Measurements from ENCODE around the gene TMEM151A. TPM values are rescaled to one million over a fixed set of nuclear protein-coding genes. Genes with fewer than 3 reads are reported as not detected.

The TMEM151A gene
- total and polyA plus RNA-seq, 4 donors: 0.05 to 0.13 TPM; not detected in 2

GRCh38 chr11:66341502-66342126 is 49.9 kb downstream of the TMEM151A start:
- Histone ChIP-seq H3K9me3 (ENCODE audit: control insufficient read depth in 4 of 4, low read length in 3 of 4) (no peaks in the 10 kb centered on the region), H3K27ac (ENCODE audit: low read depth in 1 of 2, low read length in 2 of 2) (no peak overlapping the region), H3K4me3 (ENCODE audit: low read depth in 1 of 3, low read length in 3 of 3) (no peak overlapping the region), H3K9ac (ENCODE audit: low read depth in 1 of 2, low read length in 2 of 2) (no peak overlapping the region), H3K36me3 (ENCODE audit: control insufficient read depth in 4 of 4, insufficient read depth in 3 of 4, low read depth in 1 of 4, low read length in 3 of 4) (peaks cover 12 to 35% (median 20%) of the 10 kb centered on the region in 4 donors), H3K27me3 (ENCODE audit: control insufficient read depth in 4 of 4, insufficient read depth in 4 of 4, low read length in 3 of 4) (no peaks in the 10 kb centered on the region), H3K4me1 (ENCODE audit: control insufficient read depth in 4 of 4, insufficient read depth in 4 of 4, low read length in 3 of 4) (peaks cover 6 to 33% (median 27%) of the 10 kb centered on the region in 4 donors)
- no peak for DNase-seq (ENCODE audit: low spot score)
- 97% methylated on average over 21 of the region's 21 CpGs for WGBS
- TF ChIP-seq YY1 (IDR thresholded peaks at IDR 0.05): no peak
- TF ChIP-seq MAX (IDR thresholded peaks at IDR 0.05): no peak
- TF ChIP-seq RAD21 (IDR thresholded peaks at IDR 0.05): no peak
- TF ChIP-seq ATF3 (IDR thresholded peaks at IDR 0.05): no peak
- no peak for TF ChIP-seq FOXA2 (IDR thresholded peaks at IDR 0.05)
- no peak for TF ChIP-seq CTCF (IDR thresholded peaks at IDR 0.05; ENCODE audit: low read depth, low read length, missing input control)
- TF ChIP-seq TAF1 (conservative IDR thresholded peaks at IDR 0.05): no peak
- no peak for TF ChIP-seq HNF4G (IDR thresholded peaks at IDR 0.05)
- no peak for TF ChIP-seq RXRA (IDR thresholded peaks at IDR 0.05)
- no peak for TF ChIP-seq JUND (IDR thresholded peaks at IDR 0.05)

GRCh38 chr11:66343176-66343575 is 51.5 kb downstream of the TMEM151A start:
- DNase-seq (ENCODE audit: low spot score): no peak
- TF ChIP-seq GABPA (IDR thresholded peaks at IDR 0.05 in 1 of 2, conservative IDR thresholded peaks at IDR 0.05 in 1 of 2) (no peak), NR2F2 (IDR thresholded peaks at IDR 0.05) (no peak), HNF4G (IDR thresholded peaks at IDR 0.05) (no peak), HNF4A (conservative IDR thresholded peaks at IDR 0.05) (no peak), RXRA (IDR thresholded peaks at IDR 0.05) (no peak), ZBTB33 (IDR thresholded peaks at IDR 0.05) (no peak), CTCF (IDR thresholded peaks at IDR 0.05; ENCODE audit: low read depth, low read length, missing input control) (no peak), REST (IDR thresholded peaks at IDR 0.05) (no peak), TAF1 (conservative IDR thresholded peaks at IDR 0.05) (no peak), RAD21 (IDR thresholded peaks at IDR 0.05) (no peak), FOXA1 (IDR thresholded peaks at IDR 0.05) (no peak), YY1 (IDR thresholded peaks at IDR 0.05) (no peak), JUND (IDR thresholded peaks at IDR 0.05) (no peak), FOXA2 (IDR thresholded peaks at IDR 0.05) (no peak), ATF3 (IDR thresholded peaks at IDR 0.05) (no peak), EGR1 (IDR thresholded peaks at IDR 0.05; ENCODE audit: low read depth in 2 of 2) (no peak), MAX (IDR thresholded peaks at IDR 0.05) (no peak), SP1 (IDR thresholded peaks at IDR 0.05) (no peak)
- H3K4me3 ChIP-seq (ENCODE audit: low read depth in 1 of 3, low read length in 3 of 3): no peak overlapping the region
- no peak overlapping the region for H3K9ac ChIP-seq (ENCODE audit: low read depth in 1 of 2, low read length in 2 of 2)
- peaks cover 8 to 42% (median 36%) of the 10 kb centered on the region in 4 donors for H3K4me1 ChIP-seq (ENCODE audit: control insufficient read depth in 4 of 4, insufficient read depth in 4 of 4, low read length in 3 of 4)
- 94% methylated on average over 8 of the region's 8 CpGs for WGBS
- H3K36me3 ChIP-seq (ENCODE audit: control insufficient read depth in 4 of 4, insufficient read depth in 3 of 4, low read depth in 1 of 4, low read length in 3 of 4): peaks cover 12 to 32% (median 17%) of the 10 kb centered on the region in 4 donors
- H3K9me3 ChIP-seq (ENCODE audit: control insufficient read depth in 4 of 4, low read length in 3 of 4): no peaks in the 10 kb centered on the region
- H3K27ac ChIP-seq (ENCODE audit: low read depth in 1 of 2, low read length in 2 of 2): no peak overlapping the region
- no peaks in the 10 kb centered on the region for H3K27me3 ChIP-seq (ENCODE audit: control insufficient read depth in 4 of 4, insufficient read depth in 4 of 4, low read length in 3 of 4)

Measured in liver (tissue), 9 donors.